GM12878 (cell line): ENCODE measurements around the gene NIPA2.

Experiments
- BMI1 ChIP-seq: fragments of 450-650 bp; IDR thresholded peaks from 2 replicates; pipeline ENCODE4 v1.6.1; 2016; ENCODE audit warnings: mild to moderate bottlenecking, moderate library complexity, borderline replicate concordance
- CHD2 ChIP-seq: IDR thresholded peaks from 2 replicates; pipeline ENCODE4 v1.6.1; 2011; ENCODE audit warnings: low read depth, low read length, improper control_type of control experiment, borderline replicate concordance
- ETV6 ChIP-seq, 2 experiments: fragments of 450-650 bp in 1 of 2; IDR thresholded peaks in 1 of 2; conservative IDR thresholded peaks in 1 of 2; 2 replicates each; pipeline ENCODE4 v1.6.1; 2014; ENCODE audit warnings: antibody characterized with exemption in 1 of 2, borderline replicate concordance in 1 of 2, low read depth in 1 of 2, mild to moderate bottlenecking in 1 of 2, moderate library complexity in 1 of 2
- MTA3 ChIP-seq: IDR thresholded peaks from 2 replicates; pipeline ENCODE4 v1.6.1; 2012; ENCODE audit warnings: low read length, inconsistent platforms, borderline replicate concordance
- POLR2A ChIP-seq: IDR thresholded peaks from 2 replicates; pipeline ENCODE4 v1.6.1; 2011; ENCODE audit warnings: low read depth, mild to moderate bottlenecking, low read length
- POLR2AphosphoS5 ChIP-seq: IDR thresholded peaks from 2 replicates; pipeline ENCODE4 v1.6.1; 2011; ENCODE audit warnings: mild to moderate bottlenecking, low read length, inconsistent platforms
- SIN3A ChIP-seq: IDR thresholded peaks from 2 replicates; pipeline ENCODE4 v1.6.1; 2012; ENCODE audit warnings: low read depth, low read length, improper control_type of control experiment
- SUZ12 ChIP-seq: fragments of 200-600 bp; sonication (generic); IDR thresholded peaks from one replicate; pipeline ENCODE4 v1.6.1; 2018; ENCODE audit warnings: antibody characterized with exemption, mild to moderate bottlenecking; ENCODE audit not compliant: unreplicated experiment
- YY1 ChIP-seq: IDR thresholded peaks from 2 replicates; pipeline ENCODE4 v1.6.1; 2011; ENCODE audit warnings: low read depth, mild to moderate bottlenecking, low read length
- TF ChIP-seq, protein P1 (sequence below), 3 experiments: IDR thresholded peaks in 2 of 3; conservative IDR thresholded peaks in 1 of 3; 2 replicates each; pipeline ENCODE4 v1.5.1; 2011; ENCODE audit warnings: low read depth in 3 of 3, low read length in 3 of 3, mild to moderate bottlenecking in 3 of 3, control low read depth in 2 of 3, moderate library complexity in 2 of 3, inconsistent platforms in 1 of 3, mixed read lengths in 1 of 3; ENCODE audit not compliant: control insufficient read depth in 2 of 3, insufficient read depth in 1 of 3; ENCODE audit errors: extremely low read depth in 1 of 3
- TF ChIP-seq, protein P2 (sequence below): IDR thresholded peaks from 2 replicates; pipeline ENCODE4 v1.6.1; 2012; ENCODE audit warnings: low read depth, low read length, improper control_type of control experiment
- TF ChIP-seq, protein P3 (sequence below): IDR thresholded peaks from 2 replicates; pipeline ENCODE4 v1.6.1; 2011; ENCODE audit warnings: borderline replicate concordance, low read depth, mild to moderate bottlenecking, moderate library complexity, low read length; ENCODE audit not compliant: insufficient read depth, poor library complexity, severe bottlenecking
- TF ChIP-seq, protein P4 (sequence below): fragments of 450-650 bp; IDR thresholded peaks from 2 replicates; pipeline ENCODE4 v1.6.1; 2016; ENCODE audit warnings: mild to moderate bottlenecking

DNA sequence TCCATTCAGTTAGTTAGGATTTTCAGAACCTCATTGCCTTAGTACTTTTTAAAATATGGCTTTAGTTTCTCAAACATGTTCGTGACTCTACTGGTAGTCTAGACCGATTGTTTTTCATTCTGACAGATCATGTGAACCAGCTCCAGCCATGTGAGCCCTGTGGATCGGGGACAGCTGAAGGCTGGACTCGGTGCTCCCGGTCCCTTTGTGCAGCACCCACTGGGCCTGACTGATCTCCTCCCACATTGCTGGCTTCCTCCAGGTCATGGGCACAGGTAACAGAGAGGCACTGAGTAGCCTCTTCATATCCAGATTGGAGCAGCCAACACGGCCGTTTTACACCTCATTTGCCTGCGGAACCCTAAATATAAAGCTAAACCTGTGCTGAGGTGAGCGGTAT is 30.5 kb downstream of the NIPA2 start:
- TF ChIP-seq, protein P1, sequence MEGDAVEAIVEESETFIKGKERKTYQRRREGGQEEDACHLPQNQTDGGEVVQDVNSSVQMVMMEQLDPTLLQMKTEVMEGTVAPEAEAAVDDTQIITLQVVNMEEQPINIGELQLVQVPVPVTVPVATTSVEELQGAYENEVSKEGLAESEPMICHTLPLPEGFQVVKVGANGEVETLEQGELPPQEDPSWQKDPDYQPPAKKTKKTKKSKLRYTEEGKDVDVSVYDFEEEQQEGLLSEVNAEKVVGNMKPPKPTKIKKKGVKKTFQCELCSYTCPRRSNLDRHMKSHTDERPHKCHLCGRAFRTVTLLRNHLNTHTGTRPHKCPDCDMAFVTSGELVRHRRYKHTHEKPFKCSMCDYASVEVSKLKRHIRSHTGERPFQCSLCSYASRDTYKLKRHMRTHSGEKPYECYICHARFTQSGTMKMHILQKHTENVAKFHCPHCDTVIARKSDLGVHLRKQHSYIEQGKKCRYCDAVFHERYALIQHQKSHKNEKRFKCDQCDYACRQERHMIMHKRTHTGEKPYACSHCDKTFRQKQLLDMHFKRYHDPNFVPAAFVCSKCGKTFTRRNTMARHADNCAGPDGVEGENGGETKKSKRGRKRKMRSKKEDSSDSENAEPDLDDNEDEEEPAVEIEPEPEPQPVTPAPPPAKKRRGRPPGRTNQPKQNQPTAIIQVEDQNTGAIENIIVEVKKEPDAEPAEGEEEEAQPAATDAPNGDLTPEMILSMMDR (IDR thresholded peaks at IDR 0.05 in 2 of 3, conservative IDR thresholded peaks at IDR 0.05 in 1 of 3; ENCODE audit: control insufficient read depth in 2 of 3, extremely low read depth in 1 of 3, insufficient read depth in 1 of 3, low read depth in 3 of 3, low read length in 3 of 3): no peak
- TF ChIP-seq POLR2A (peak; percentile 74), CHD2 (no peak), POLR2AphosphoS5 (no peak), SIN3A (no peak), BMI1 (no peak), YY1 (no peak), ETV6 (conservative IDR thresholded peaks at IDR 0.05 in 1 of 2, IDR thresholded peaks at IDR 0.05 in 1 of 2; ENCODE audit: borderline replicate concordance in 1 of 2, low read depth in 1 of 2) (no peak), MTA3 (no peak), SUZ12 (no peak)
- TF ChIP-seq, protein P2, sequence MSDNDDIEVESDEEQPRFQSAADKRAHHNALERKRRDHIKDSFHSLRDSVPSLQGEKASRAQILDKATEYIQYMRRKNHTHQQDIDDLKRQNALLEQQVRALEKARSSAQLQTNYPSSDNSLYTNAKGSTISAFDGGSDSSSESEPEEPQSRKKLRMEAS: no peak
- TF ChIP-seq, protein P3, sequence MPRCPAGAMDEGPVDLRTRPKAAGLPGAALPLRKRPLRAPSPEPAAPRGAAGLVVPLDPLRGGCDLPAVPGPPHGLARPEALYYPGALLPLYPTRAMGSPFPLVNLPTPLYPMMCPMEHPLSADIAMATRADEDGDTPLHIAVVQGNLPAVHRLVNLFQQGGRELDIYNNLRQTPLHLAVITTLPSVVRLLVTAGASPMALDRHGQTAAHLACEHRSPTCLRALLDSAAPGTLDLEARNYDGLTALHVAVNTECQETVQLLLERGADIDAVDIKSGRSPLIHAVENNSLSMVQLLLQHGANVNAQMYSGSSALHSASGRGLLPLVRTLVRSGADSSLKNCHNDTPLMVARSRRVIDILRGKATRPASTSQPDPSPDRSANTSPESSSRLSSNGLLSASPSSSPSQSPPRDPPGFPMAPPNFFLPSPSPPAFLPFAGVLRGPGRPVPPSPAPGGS: no peak
- TF ChIP-seq, protein P4, sequence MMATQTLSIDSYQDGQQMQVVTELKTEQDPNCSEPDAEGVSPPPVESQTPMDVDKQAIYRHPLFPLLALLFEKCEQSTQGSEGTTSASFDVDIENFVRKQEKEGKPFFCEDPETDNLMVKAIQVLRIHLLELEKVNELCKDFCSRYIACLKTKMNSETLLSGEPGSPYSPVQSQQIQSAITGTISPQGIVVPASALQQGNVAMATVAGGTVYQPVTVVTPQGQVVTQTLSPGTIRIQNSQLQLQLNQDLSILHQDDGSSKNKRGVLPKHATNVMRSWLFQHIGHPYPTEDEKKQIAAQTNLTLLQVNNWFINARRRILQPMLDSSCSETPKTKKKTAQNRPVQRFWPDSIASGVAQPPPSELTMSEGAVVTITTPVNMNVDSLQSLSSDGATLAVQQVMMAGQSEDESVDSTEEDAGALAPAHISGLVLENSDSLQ: no peak
